VCaP (cell line): ENCODE results near the gene ZNF860.

Experiments
- H3K27ac ChIP-seq: fragments of 450-650 bp; 2 replicates; pipeline ENCODE4 v1.5.1; 2017
- CTCF ChIP-seq: fragments of 450-650 bp; conservative IDR thresholded peaks from 2 replicates; pipeline ENCODE4 v1.5.1; 2017; ENCODE audit warnings: mild to moderate bottlenecking, moderate library complexity

The ZNF860 gene

DNA sequence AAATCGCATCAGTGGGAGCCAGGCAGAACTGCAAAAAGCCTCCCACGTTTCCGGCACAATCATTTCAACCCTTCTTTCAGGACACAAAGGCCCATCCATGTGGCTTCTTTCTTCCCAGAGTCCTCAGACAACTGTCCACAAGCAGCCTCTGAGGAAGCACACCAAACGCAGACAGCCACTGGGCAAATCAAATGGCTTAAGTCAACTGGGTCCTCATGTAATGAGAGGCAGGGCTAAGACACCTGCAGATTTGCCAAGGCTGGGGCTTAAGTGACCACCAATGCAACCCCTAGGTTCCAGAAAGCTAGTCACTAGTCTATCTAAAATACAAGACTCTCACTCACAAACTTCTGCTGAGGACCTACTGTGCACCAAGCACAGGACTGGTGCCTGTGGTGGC, 8.5 kb upstream of the ZNF860 start:
- no peak overlapping the region for H3K27ac ChIP-seq
- TF ChIP-seq CTCF: no peak

- TF ChIP-seq CTCF: no peak
- H3K27ac ChIP-seq: no peak overlapping the region
Observed at GRCh38 chr3:31973837-31974236, 7.7 kb upstream of the ZNF860 start.

GRCh38 chr3:31974471-31974870, 7.1 kb upstream of the ZNF860 start:
- no peak for TF ChIP-seq CTCF
- no peak overlapping the region for H3K27ac ChIP-seq

GRCh38 chr3:31974964-31975363, 6.6 kb upstream of the ZNF860 start:
- no peak overlapping the region for H3K27ac ChIP-seq
- no peak for TF ChIP-seq CTCF

DNA sequence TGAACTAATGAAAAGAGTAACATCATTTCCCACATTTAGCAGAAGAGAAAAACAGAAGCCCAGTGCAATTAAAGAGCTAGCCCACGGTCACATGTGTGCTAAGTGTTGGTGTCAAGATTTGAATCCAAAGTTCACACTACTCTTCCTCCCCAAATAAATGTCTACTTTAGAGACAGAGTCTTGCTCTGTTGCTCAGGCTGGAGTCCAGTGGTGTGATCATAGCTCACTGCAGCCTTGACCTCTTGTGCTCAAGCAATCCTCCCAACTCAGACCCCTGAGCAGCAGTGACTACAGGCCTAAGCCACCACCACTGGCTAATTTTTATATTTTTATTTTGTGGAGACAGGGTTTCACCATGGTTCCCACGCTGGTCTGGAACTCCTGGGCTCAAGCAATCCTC, 5.2 kb upstream of the ZNF860 start:
- H3K27ac ChIP-seq: no peak overlapping the region
- no peak for TF ChIP-seq CTCF

- no peak overlapping the region for H3K27ac ChIP-seq
- TF ChIP-seq CTCF: no peak
Observed at GRCh38 chr3:31977736-31978135, 3.8 kb upstream of the ZNF860 start.

DNA sequence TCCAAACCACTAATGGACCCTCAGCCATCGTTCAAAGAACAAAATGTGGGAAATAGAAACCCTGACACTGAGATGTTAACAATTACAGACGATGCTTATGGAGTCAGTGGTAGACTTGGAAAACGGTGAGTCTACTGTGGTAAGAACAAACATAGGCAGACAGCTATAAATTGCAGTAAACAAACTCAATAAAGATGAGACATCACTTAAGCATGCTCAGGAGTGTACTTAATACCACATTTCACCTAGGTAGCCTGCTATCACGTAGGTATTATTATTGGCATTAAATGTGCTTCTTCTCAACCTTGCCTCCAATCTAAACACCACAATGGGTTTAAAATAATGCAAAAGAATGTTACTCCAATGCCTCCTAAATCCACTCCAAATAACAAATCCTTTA, 3.0 kb upstream of the ZNF860 start:
- no peak overlapping the region for H3K27ac ChIP-seq
- no peak for TF ChIP-seq CTCF
